ENCODE data around the gene PLA2G15. TPM values are rescaled to one million over a fixed set of nuclear protein-coding genes. Genes with fewer than 3 reads are reported as not detected.

PLA2G15 gene
- total RNA-seq, 1 experiment from 2014 or later, result 33.2 TPM

DNA sequence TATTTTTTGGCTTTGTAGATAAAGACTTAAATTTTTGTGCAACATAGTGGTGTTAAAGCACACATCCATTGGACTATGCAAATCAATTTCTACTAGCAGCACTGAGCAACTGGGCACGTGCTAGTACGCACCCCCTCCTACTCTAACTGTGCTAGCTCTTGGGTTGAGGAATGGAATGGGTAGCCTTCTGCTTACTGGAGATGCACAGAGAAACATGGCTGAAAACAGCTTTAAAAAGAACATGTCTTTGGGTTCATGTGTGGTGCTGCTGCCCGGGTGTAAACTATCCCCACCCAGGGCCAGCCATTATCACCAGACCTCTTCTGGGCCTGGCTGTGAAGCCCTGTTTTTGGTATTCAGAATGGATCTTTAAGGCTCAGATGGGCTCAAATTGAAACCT lies 16.5 kb upstream of the PLA2G15 start:
- Mint-ChIP-seq H3K4me1 (ENCODE audit: low read depth, unreplicated experiment) (peaks cover 12% of the 10 kb centered on the region), H3K36me3 (ENCODE audit: insufficient read depth, unreplicated experiment) (peaks cover 71% of the 10 kb centered on the region), H3K27me3 (ENCODE audit: insufficient read depth, unreplicated experiment) (no peaks in the 10 kb centered on the region), H3K4me3 (ENCODE audit: unreplicated experiment) (no peak overlapping the region), H3K27ac (ENCODE audit: unreplicated experiment) (no peak overlapping the region), H3K9me3 (ENCODE audit: unreplicated experiment) (no peaks in the 10 kb centered on the region)
- Histone ChIP-seq H3K27me3 (replicated peaks; ENCODE audit: control insufficient read depth, insufficient read depth, low read length) (no peaks in the 10 kb centered on the region), H3K9me3 (no peaks in the 10 kb centered on the region), H3K4me1 (peaks cover 15% of the 10 kb centered on the region), H3K36me3 (ENCODE audit: control insufficient read depth, insufficient read depth, low read length) (peaks cover 9% of the 10 kb centered on the region), H3K4me3 (ENCODE audit: low read depth, low read length) (no peak overlapping the region)
- DNase-seq, result no peak
- TF ChIP-seq, protein P1, sequence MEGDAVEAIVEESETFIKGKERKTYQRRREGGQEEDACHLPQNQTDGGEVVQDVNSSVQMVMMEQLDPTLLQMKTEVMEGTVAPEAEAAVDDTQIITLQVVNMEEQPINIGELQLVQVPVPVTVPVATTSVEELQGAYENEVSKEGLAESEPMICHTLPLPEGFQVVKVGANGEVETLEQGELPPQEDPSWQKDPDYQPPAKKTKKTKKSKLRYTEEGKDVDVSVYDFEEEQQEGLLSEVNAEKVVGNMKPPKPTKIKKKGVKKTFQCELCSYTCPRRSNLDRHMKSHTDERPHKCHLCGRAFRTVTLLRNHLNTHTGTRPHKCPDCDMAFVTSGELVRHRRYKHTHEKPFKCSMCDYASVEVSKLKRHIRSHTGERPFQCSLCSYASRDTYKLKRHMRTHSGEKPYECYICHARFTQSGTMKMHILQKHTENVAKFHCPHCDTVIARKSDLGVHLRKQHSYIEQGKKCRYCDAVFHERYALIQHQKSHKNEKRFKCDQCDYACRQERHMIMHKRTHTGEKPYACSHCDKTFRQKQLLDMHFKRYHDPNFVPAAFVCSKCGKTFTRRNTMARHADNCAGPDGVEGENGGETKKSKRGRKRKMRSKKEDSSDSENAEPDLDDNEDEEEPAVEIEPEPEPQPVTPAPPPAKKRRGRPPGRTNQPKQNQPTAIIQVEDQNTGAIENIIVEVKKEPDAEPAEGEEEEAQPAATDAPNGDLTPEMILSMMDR (IDR thresholded peaks at IDR 0.05; ENCODE audit: insufficient read depth in 1 of 2, low read depth in 1 of 2, low read length in 1 of 2, severe bottlenecking in 1 of 2, unreplicated experiment in 1 of 2), result no peak
- ChIA-PET POLR2A (no interaction called here), CTCF (interaction anchor here (0.6 to 2.0 kb wide), 3 partner anchors 135 to 259 kb away, joined by 3 to 10 read pairs (median 3); no protein-coding TSS in a partner anchor)
- BruUV-seq (replicated peaks), result no TSS peak
- intact Hi-C loops (cut with micrococcal nuclease; ENCODE audit: unreplicated experiment), result loop anchor here (1.0 kb wide), 2 partner anchors 134 to 235 kb away; no protein-coding TSS in a partner anchor

- no peak overlapping the region for H3K4me3 Mint-ChIP-seq (ENCODE audit: unreplicated experiment)
- H3K4me1 Mint-ChIP-seq (ENCODE audit: low read depth, unreplicated experiment), result peaks cover 22% of the 10 kb centered on the region
- ChIA-PET CTCF (interaction anchor here (0.6 to 1.5 kb wide), 2 partner anchors 136 to 258 kb away, joined by 3 to 7 read pairs; no protein-coding TSS in a partner anchor), POLR2A (no interaction called here)
- Histone ChIP-seq H3K4me3 (ENCODE audit: low read depth, low read length) (no peak overlapping the region), H3K9me3 (no peaks in the 10 kb centered on the region), H3K27me3 (replicated peaks; ENCODE audit: control insufficient read depth, insufficient read depth, low read length) (no peaks in the 10 kb centered on the region), H3K36me3 (ENCODE audit: control insufficient read depth, insufficient read depth, low read length) (peaks cover 9% of the 10 kb centered on the region), H3K4me1 (peaks cover 25% of the 10 kb centered on the region)
- intact Hi-C loops (cut with micrococcal nuclease; ENCODE audit: unreplicated experiment), result loop anchor here (1.0 kb wide), 2 partner anchors 135 to 236 kb away; no protein-coding TSS in a partner anchor
- no peaks in the 10 kb centered on the region for H3K27me3 Mint-ChIP-seq (ENCODE audit: insufficient read depth, unreplicated experiment)
- BruUV-seq (replicated peaks), result no TSS peak
- TF ChIP-seq, protein P1 (IDR thresholded peaks at IDR 0.05; ENCODE audit: insufficient read depth in 1 of 2, low read depth in 1 of 2, low read length in 1 of 2, severe bottlenecking in 1 of 2, unreplicated experiment in 1 of 2), result peak; percentile 90 to 91
- no peak overlapping the region for H3K27ac Mint-ChIP-seq (ENCODE audit: unreplicated experiment)
- no peaks in the 10 kb centered on the region for H3K9me3 Mint-ChIP-seq (ENCODE audit: unreplicated experiment)
- peak; percentile 52 to 68 for DNase-seq
- peaks cover 80% of the 10 kb centered on the region for H3K36me3 Mint-ChIP-seq (ENCODE audit: insufficient read depth, unreplicated experiment)
These were observed 15.6 kb upstream of the PLA2G15 start for GRCh38 chr16:68229431-68230175.

DNA sequence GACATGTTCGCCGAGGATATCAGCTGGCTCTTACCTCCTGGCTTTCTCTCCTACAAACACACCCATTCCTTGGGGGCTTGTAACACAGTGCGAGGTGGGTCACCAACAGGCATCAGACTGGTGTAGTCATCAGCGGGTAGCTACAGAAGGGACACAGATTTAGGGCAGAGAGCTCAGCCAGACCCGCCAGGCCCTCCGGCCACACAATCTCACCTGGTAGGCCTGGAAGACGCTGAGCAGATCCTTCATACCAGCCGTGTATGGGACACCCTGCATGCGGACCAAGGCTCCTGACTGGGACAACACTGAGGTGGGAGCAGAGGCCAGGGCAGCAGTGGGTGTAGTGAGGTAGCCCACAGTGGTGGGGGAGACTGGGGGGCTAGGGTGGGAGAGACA lies 15.0 kb upstream of the PLA2G15 start:
- intact Hi-C loops (cut with micrococcal nuclease; ENCODE audit: unreplicated experiment), result no loop called here

More for the DNA sequence above, 15.0 kb upstream of the PLA2G15 start:
- no peak overlapping the region for H3K4me3 ChIP-seq (ENCODE audit: low read depth, low read length)
- H3K27ac Mint-ChIP-seq (ENCODE audit: unreplicated experiment), result no peak overlapping the region
- no peaks in the 10 kb centered on the region for H3K9me3 Mint-ChIP-seq (ENCODE audit: unreplicated experiment)
- DNase-seq, result peak in 1 of 2 experiments; percentile 31
- H3K27me3 Mint-ChIP-seq (ENCODE audit: insufficient read depth, unreplicated experiment), result no peaks in the 10 kb centered on the region
- peaks cover 83% of the 10 kb centered on the region for H3K36me3 Mint-ChIP-seq (ENCODE audit: insufficient read depth, unreplicated experiment)
- H3K36me3 ChIP-seq (ENCODE audit: control insufficient read depth, insufficient read depth, low read length), result peaks cover 9% of the 10 kb centered on the region
- BruUV-seq (replicated peaks), result no TSS peak
- H3K27me3 ChIP-seq (replicated peaks; ENCODE audit: control insufficient read depth, insufficient read depth, low read length), result no peaks in the 10 kb centered on the region
- no peak overlapping the region for H3K4me3 Mint-ChIP-seq (ENCODE audit: unreplicated experiment)
- H3K9me3 ChIP-seq, result no peaks in the 10 kb centered on the region
- TF ChIP-seq, protein P1 (IDR thresholded peaks at IDR 0.05; ENCODE audit: insufficient read depth in 1 of 2, low read depth in 1 of 2, low read length in 1 of 2, severe bottlenecking in 1 of 2, unreplicated experiment in 1 of 2), result no peak
- ChIA-PET POLR2A (no interaction called here), CTCF (interaction anchor here (0.6 to 1.5 kb wide), 2 partner anchors 136 to 258 kb away, joined by 3 to 7 read pairs; no protein-coding TSS in a partner anchor)
- peaks cover 26% of the 10 kb centered on the region for H3K4me1 ChIP-seq
- peaks cover 25% of the 10 kb centered on the region for H3K4me1 Mint-ChIP-seq (ENCODE audit: low read depth, unreplicated experiment)

Measured in Caco-2 (cell line).